ENCODE results near the gene AKAP13.

The AKAP13 gene

GRCh38 chr15:85688711-85689110 lies 308.3 kb downstream of the AKAP13 start:
- no peak for DNase-seq

GRCh38 chr15:85689729-85690128 lies 309.3 kb downstream of the AKAP13 start:
- no peak for DNase-seq

- no peak for DNase-seq
Measured at GRCh38 chr15:85690561-85691231, 310.3 kb downstream of the AKAP13 start.

GRCh38 chr15:85691350-85692240 lies 311.2 kb downstream of the AKAP13 start:
- no peak for DNase-seq

GRCh38 chr15:85692321-85692720 lies 311.9 kb downstream of the AKAP13 start:
- no peak for DNase-seq

GRCh38 chr15:85692873-85693272 lies 312.5 kb downstream of the AKAP13 start:
- no peak for DNase-seq

GRCh38 chr15:85693277-85693676 lies 312.9 kb downstream of the AKAP13 start:
- no peak for DNase-seq

- DNase-seq: no peak
Measured at GRCh38 chr15:85694091-85694490, 313.7 kb downstream of the AKAP13 start.

GRCh38 chr15:85700767-85701166 lies 320.4 kb downstream of the AKAP13 start:
- DNase-seq: no peak

GRCh38 chr15:85702321-85703101 lies 322.1 kb downstream of the AKAP13 start:
- DNase-seq: no peak

- no peak for DNase-seq
Measured at GRCh38 chr15:85704066-85704465, 323.7 kb downstream of the AKAP13 start.

- DNase-seq: no peak
Measured at GRCh38 chr15:85704720-85705429, 324.5 kb downstream of the AKAP13 start.

- DNase-seq: no peak
Measured at GRCh38 chr15:85706779-85707518, 326.5 kb downstream of the AKAP13 start.

GRCh38 chr15:85707519-85708338 lies 327.3 kb downstream of the AKAP13 start:
- no peak for DNase-seq

- no peak for DNase-seq
Measured at GRCh38 chr15:85708402-85708941, 328.1 kb downstream of the AKAP13 start.

GRCh38 chr15:85709250-85709649 lies 328.8 kb downstream of the AKAP13 start:
- no peak for DNase-seq

GRCh38 chr15:85710340-85710842 lies 330.0 kb downstream of the AKAP13 start:
- no peak for DNase-seq

- no peak for DNase-seq
Measured at GRCh38 chr15:85711580-85712192, 331.3 kb downstream of the AKAP13 start.

GRCh38 chr15:85716261-85716660 lies 335.9 kb downstream of the AKAP13 start:
- DNase-seq: no peak

- DNase-seq: no peak
Measured at GRCh38 chr15:85717212-85717611, 336.8 kb downstream of the AKAP13 start.

All from NCI-H2029 (cell line).